Subcutaneous abdominal adipose tissue (tissue), 5 donors: Measurements from ENCODE around the gene ELL2.

Experiments used
- H3K27ac ChIP-seq: one replicate; pipeline ENCODE4 v1.7.0; 2013; ENCODE audit warnings: low read depth, mild to moderate bottlenecking, inconsistent platforms, low read length, moderate library complexity
- H3K27me3 ChIP-seq, 5 donors: one replicate each; pipeline ENCODE4 v1.7.0; 2013; ENCODE audit warnings: low read length in 5 of 5, inconsistent platforms in 1 of 5; ENCODE audit not compliant: control insufficient read depth in 5 of 5, insufficient read depth in 4 of 5
- H3K36me3 ChIP-seq, 5 donors: one replicate each; pipeline ENCODE4 v1.7.0; 2013; ENCODE audit warnings: low read length in 5 of 5; ENCODE audit not compliant: control insufficient read depth in 5 of 5, insufficient read depth in 5 of 5
- H3K4me1 ChIP-seq, 5 donors: one replicate each; pipeline ENCODE4 v1.7.0; 2013; ENCODE audit warnings: low read length in 5 of 5, mild to moderate bottlenecking in 3 of 5, moderate library complexity in 1 of 5; ENCODE audit not compliant: control insufficient read depth in 5 of 5, insufficient read depth in 5 of 5
- H3K4me3 ChIP-seq, 5 donors: one replicate each; pipeline ENCODE4 v1.7.0; 2013; ENCODE audit warnings: low read length in 5 of 5, low read depth in 1 of 5
- H3K9ac ChIP-seq, 5 donors: one replicate each; pipeline ENCODE4 v1.7.0; 2013; ENCODE audit warnings: low read length in 5 of 5, mild to moderate bottlenecking in 4 of 5, moderate library complexity in 3 of 5
- H3K9me3 ChIP-seq, 5 donors: one replicate each; pipeline ENCODE4 v1.7.0; 2013; ENCODE audit warnings: low read length in 5 of 5; ENCODE audit not compliant: control insufficient read depth in 5 of 5
- donor health status: healthy.
- donor health status: healthy.
- donor health status: healthy.
- donor health status: healthy.
- donor health status: healthy.

Gene ELL2

DNA sequence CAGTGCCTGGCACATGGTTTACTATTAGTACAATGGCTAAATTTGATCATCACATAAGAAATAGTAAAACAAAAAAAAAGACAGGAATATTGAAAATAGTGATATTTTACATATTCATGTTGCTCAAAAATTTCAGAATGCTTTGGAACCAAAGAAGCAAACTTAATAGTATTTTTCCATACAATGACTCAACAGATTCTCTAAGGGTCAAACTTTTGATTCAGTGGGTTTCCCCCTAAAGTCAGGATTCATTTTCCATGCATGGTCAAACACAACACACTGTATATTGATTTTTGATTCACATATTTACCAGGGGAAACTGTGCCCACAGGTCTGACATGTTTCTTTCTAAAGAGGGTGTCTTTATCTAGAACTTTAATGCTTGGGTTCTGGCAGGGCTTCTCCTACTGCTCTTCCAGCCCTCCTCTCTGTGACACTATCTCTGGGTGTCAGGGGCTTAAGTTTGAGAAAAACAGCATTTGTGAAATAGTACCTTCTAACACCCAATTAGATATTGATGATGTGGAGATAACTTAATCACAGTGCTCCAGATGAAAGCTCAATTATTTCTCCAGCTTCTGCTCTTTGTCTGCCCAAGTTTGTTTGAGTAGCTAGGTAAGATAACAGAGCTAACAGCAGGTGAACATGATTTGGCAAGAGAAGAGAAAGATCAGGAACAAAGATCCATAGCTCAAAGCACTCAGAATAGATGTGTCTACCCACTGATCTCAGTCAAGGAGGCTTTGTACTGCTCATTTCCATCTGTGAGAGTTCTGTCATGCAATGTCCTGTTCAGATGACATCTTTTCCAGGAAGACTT lies 35.5 kb upstream of the ELL2 start:
- Histone ChIP-seq H3K27ac (no peak overlapping the region), H3K27me3 (no peaks in the 10 kb centered on the region), H3K4me3 (no peak overlapping the region), H3K9me3 (no peaks in the 10 kb centered on the region), H3K4me1 (no peaks in the 10 kb centered on the region), H3K36me3 (no peaks in the 10 kb centered on the region), H3K9ac (no peak overlapping the region)

- Histone ChIP-seq H3K4me1 (no peaks in the 10 kb centered on the region), H3K27ac (no peak overlapping the region), H3K9me3 (no peaks in the 10 kb centered on the region), H3K36me3 (no peaks in the 10 kb centered on the region), H3K4me3 (no peak overlapping the region), H3K27me3 (no peaks in the 10 kb centered on the region), H3K9ac (no peak overlapping the region)
These were observed 34.4 kb upstream of the ELL2 start for GRCh38 chr5:95995962-95996489.

GRCh38 chr5:95993776-95994175 lies 32.1 kb upstream of the ELL2 start:
- Histone ChIP-seq H3K36me3 (no peaks in the 10 kb centered on the region), H3K9ac (no peak overlapping the region), H3K4me3 (no peak overlapping the region), H3K9me3 (no peaks in the 10 kb centered on the region), H3K27me3 (no peaks in the 10 kb centered on the region), H3K27ac (no peak overlapping the region), H3K4me1 (no peaks in the 10 kb centered on the region)

DNA sequence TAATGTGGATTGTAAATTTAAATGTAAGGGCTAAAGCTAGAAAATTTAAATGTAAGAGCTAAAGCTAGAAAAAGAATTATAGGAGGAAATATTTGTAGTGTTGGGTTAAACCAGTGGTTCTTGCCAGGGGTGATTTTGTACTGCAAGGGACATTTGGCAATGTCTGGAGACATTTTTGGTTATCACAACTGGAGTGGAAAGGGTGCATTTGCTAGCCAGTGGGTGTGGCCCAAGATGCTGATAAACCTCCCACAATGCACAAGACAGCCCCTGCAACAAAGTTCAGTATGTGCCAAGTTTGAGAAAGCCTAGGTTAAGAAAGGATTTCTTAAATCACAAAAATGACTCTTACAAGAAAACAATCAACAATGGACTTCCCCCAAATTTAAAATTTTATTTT lies 31.6 kb upstream of the ELL2 start:
- Histone ChIP-seq H3K36me3 (no peaks in the 10 kb centered on the region), H3K27ac (no peak overlapping the region), H3K9ac (no peak overlapping the region), H3K27me3 (no peaks in the 10 kb centered on the region), H3K4me1 (no peaks in the 10 kb centered on the region), H3K9me3 (no peaks in the 10 kb centered on the region), H3K4me3 (no peak overlapping the region)

GRCh38 chr5:95989283-95990048 lies 27.8 kb upstream of the ELL2 start:
- no peak overlapping the region for H3K27ac ChIP-seq

GRCh38 chr5:95988877-95989276 lies 27.2 kb upstream of the ELL2 start:
- Histone ChIP-seq H3K9ac (no peak overlapping the region), H3K4me1 (no peaks in the 10 kb centered on the region), H3K27me3 (no peaks in the 10 kb centered on the region), H3K27ac (no peak overlapping the region), H3K4me3 (no peak overlapping the region), H3K9me3 (no peaks in the 10 kb centered on the region), H3K36me3 (no peaks in the 10 kb centered on the region)

More at GRCh38 chr5:95989283-95990048, 27.8 kb upstream of the ELL2 start:
- H3K4me1 ChIP-seq, result no peaks in the 10 kb centered on the region
- H3K36me3 ChIP-seq, result no peaks in the 10 kb centered on the region
- H3K9me3 ChIP-seq, result no peaks in the 10 kb centered on the region
- H3K27me3 ChIP-seq, result no peaks in the 10 kb centered on the region
- no peak overlapping the region for H3K9ac ChIP-seq
- H3K4me3 ChIP-seq, result no peak overlapping the region

- Histone ChIP-seq H3K9me3 (no peaks in the 10 kb centered on the region), H3K9ac (no peak overlapping the region), H3K4me1 (no peaks in the 10 kb centered on the region), H3K27me3 (no peaks in the 10 kb centered on the region), H3K27ac (no peak overlapping the region), H3K36me3 (no peaks in the 10 kb centered on the region), H3K4me3 (no peak overlapping the region)
These were observed 26.4 kb upstream of the ELL2 start for GRCh38 chr5:95988094-95988493.

DNA sequence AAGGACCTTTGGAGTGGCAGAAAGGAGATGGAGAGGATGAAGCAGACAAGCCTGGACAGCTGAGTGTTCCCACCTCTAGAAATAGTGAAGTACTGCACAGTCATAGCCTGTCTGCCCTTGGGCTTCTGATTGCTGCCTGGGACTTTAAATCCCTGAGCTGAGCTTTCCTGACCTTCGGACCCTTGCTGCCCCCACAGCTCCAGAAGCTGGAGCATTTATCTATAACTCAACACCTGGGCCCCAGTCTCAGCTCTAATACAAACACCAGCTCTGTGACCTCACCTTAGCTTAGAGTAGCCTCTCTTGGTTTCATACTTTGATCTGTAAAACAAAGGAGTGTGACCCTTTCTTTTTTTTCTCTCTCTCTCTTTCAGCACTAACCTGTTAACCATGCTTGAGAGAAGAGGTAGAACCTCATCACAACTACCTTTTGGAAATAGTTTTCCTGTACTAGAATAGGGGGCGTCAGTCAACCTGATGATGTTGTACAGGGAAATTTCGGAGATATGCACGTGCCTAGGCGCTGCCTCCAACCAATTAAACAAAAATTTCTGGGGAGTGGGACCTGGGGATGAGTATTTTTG lies 25.4 kb upstream of the ELL2 start:
- H3K27me3 ChIP-seq, result no peaks in the 10 kb centered on the region
- no peak overlapping the region for H3K27ac ChIP-seq
- no peak overlapping the region for H3K4me3 ChIP-seq
- H3K4me1 ChIP-seq, result no peaks in the 10 kb centered on the region
- H3K9ac ChIP-seq, result no peak overlapping the region
- H3K9me3 ChIP-seq, result no peaks in the 10 kb centered on the region
- no peaks in the 10 kb centered on the region for H3K36me3 ChIP-seq

DNA sequence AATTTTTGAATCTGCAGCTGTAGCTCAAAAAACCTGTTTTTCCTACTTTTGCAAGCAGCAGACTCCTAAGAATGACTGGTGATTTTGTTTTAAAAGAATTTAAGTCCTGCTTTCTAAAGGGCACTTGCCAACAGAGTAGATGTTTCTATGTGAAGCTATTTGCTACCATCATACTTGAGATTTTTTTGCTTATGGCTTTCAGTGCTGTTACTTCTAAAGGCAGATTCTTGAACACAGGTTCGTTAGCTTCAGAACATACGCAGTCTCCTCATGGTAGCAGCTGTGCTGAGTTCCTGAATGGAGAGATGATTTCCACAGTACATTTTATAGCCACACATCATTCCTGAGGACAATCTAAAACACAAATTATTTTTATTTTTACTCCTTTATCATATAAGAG lies 24.4 kb upstream of the ELL2 start:
- no peak overlapping the region for H3K4me3 ChIP-seq
- no peaks in the 10 kb centered on the region for H3K9me3 ChIP-seq
- no peak overlapping the region for H3K27ac ChIP-seq
- H3K27me3 ChIP-seq, result no peaks in the 10 kb centered on the region
- no peak overlapping the region for H3K9ac ChIP-seq
- H3K4me1 ChIP-seq, result no peaks in the 10 kb centered on the region
- H3K36me3 ChIP-seq, result no peaks in the 10 kb centered on the region

GRCh38 chr5:95985249-95985648 lies 23.6 kb upstream of the ELL2 start:
- Histone ChIP-seq H3K4me3 (no peak overlapping the region), H3K27ac (no peak overlapping the region), H3K27me3 (no peaks in the 10 kb centered on the region), H3K4me1 (no peaks in the 10 kb centered on the region), H3K9ac (no peak overlapping the region), H3K9me3 (no peaks in the 10 kb centered on the region), H3K36me3 (no peaks in the 10 kb centered on the region)
